H1 (cell line): Measurements from ENCODE around the gene LIN37. TPM values are rescaled to one million over a fixed set of nuclear protein-coding genes. Genes with fewer than 3 reads are reported as not detected.

Experiments
- CBX5 ChIP-seq: fragments of 300-800, 300-1000 bp; sonication (generic); IDR thresholded peaks from 2 replicates; pipeline ENCODE4 v1.7.1; 2016; ENCODE audit warnings: antibody characterized with exemption, low read length, low read depth
- EZH2 ChIP-seq: fragments of 200-600 bp; sonication (generic); IDR thresholded peaks from 2 replicates; pipeline ENCODE4 v1.7.1; 2012; ENCODE audit warnings: low read depth, mild to moderate bottlenecking, moderate library complexity, low read length, inconsistent platforms; ENCODE audit not compliant: severe bottlenecking
- POLR2AphosphoS5 ChIP-seq: IDR thresholded peaks from 2 replicates; pipeline ENCODE4 v1.6.1; 2011; ENCODE audit warnings: low read depth, low read length
- TCF12 ChIP-seq: IDR thresholded peaks from 2 replicates; pipeline ENCODE4 v1.6.1; 2011; ENCODE audit warnings: low read depth, mild to moderate bottlenecking, low read length
- polyA plus RNA-seq, 7 experiments: library from polyadenylated mRNA; depleted of rRNA in 3 of 7; stranded (reverse) in 5 of 7; unstranded in 2 of 7; fragments of >200 nt in 5 of 7; fragments of 200-250 nt in 2 of 7; gene quantifications; 1 replicate in 5 of 7; 2 replicates in 1 of 7; 4 replicates in 1 of 7; pipeline versions ENCODE4 v1.2.1 to v1.2.3, GENCODE V29; 2011 to 2013; ENCODE audit warnings: missing spikeins in 2 of 7, mixed read lengths in 2 of 7
- total RNA-seq: library from RNA; stranded (reverse); fragmentation: NEBNext Ultra II Directional; extraction: Animal tissue kit (Norgen Biotek cat#: 25700); gene quantifications from 2 replicates; pipeline ENCODE4 v1.2.1, GENCODE V29; 2021
- TF ChIP-seq, protein P1 (sequence below): fragments of 300-600 bp; sonication (generic); IDR thresholded peaks from 2 replicates; pipeline ENCODE4 v1.7.1; 2012; ENCODE audit warnings: low read length, moderate library complexity, mild to moderate bottlenecking, inconsistent platforms; ENCODE audit not compliant: insufficient replicate concordance

Gene LIN37
- total and polyA plus RNA-seq, 2 of the 8 experiments (the other 6 are each of a cell fraction or from before 2014, with no cell fraction given): 3.8 to 9.8 TPM

DNA sequence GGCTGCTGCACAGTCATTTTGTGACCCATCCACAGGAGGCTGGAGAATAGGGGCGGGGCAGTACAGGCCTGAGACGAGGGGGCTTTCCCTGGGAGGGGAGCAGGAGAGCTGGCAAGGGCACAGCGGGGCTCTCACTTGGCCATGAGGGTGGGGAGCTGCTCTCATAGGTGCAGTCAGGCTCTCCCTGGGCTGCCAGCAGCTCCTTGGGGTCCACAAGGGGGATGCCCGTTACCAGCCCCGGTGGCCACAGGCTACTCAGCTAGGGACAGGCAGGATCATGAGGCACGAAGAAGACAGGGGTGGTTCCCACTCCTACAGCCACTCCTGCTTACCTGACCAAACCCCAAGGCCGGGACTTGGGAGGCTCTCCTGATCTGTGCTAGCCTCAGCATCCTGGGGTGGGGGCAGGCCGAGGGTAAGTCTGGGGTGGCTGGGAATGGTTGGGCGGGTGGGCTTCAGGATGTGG lies 43.5 kb downstream of the LIN37 start (continued):
- TF ChIP-seq, protein P1, sequence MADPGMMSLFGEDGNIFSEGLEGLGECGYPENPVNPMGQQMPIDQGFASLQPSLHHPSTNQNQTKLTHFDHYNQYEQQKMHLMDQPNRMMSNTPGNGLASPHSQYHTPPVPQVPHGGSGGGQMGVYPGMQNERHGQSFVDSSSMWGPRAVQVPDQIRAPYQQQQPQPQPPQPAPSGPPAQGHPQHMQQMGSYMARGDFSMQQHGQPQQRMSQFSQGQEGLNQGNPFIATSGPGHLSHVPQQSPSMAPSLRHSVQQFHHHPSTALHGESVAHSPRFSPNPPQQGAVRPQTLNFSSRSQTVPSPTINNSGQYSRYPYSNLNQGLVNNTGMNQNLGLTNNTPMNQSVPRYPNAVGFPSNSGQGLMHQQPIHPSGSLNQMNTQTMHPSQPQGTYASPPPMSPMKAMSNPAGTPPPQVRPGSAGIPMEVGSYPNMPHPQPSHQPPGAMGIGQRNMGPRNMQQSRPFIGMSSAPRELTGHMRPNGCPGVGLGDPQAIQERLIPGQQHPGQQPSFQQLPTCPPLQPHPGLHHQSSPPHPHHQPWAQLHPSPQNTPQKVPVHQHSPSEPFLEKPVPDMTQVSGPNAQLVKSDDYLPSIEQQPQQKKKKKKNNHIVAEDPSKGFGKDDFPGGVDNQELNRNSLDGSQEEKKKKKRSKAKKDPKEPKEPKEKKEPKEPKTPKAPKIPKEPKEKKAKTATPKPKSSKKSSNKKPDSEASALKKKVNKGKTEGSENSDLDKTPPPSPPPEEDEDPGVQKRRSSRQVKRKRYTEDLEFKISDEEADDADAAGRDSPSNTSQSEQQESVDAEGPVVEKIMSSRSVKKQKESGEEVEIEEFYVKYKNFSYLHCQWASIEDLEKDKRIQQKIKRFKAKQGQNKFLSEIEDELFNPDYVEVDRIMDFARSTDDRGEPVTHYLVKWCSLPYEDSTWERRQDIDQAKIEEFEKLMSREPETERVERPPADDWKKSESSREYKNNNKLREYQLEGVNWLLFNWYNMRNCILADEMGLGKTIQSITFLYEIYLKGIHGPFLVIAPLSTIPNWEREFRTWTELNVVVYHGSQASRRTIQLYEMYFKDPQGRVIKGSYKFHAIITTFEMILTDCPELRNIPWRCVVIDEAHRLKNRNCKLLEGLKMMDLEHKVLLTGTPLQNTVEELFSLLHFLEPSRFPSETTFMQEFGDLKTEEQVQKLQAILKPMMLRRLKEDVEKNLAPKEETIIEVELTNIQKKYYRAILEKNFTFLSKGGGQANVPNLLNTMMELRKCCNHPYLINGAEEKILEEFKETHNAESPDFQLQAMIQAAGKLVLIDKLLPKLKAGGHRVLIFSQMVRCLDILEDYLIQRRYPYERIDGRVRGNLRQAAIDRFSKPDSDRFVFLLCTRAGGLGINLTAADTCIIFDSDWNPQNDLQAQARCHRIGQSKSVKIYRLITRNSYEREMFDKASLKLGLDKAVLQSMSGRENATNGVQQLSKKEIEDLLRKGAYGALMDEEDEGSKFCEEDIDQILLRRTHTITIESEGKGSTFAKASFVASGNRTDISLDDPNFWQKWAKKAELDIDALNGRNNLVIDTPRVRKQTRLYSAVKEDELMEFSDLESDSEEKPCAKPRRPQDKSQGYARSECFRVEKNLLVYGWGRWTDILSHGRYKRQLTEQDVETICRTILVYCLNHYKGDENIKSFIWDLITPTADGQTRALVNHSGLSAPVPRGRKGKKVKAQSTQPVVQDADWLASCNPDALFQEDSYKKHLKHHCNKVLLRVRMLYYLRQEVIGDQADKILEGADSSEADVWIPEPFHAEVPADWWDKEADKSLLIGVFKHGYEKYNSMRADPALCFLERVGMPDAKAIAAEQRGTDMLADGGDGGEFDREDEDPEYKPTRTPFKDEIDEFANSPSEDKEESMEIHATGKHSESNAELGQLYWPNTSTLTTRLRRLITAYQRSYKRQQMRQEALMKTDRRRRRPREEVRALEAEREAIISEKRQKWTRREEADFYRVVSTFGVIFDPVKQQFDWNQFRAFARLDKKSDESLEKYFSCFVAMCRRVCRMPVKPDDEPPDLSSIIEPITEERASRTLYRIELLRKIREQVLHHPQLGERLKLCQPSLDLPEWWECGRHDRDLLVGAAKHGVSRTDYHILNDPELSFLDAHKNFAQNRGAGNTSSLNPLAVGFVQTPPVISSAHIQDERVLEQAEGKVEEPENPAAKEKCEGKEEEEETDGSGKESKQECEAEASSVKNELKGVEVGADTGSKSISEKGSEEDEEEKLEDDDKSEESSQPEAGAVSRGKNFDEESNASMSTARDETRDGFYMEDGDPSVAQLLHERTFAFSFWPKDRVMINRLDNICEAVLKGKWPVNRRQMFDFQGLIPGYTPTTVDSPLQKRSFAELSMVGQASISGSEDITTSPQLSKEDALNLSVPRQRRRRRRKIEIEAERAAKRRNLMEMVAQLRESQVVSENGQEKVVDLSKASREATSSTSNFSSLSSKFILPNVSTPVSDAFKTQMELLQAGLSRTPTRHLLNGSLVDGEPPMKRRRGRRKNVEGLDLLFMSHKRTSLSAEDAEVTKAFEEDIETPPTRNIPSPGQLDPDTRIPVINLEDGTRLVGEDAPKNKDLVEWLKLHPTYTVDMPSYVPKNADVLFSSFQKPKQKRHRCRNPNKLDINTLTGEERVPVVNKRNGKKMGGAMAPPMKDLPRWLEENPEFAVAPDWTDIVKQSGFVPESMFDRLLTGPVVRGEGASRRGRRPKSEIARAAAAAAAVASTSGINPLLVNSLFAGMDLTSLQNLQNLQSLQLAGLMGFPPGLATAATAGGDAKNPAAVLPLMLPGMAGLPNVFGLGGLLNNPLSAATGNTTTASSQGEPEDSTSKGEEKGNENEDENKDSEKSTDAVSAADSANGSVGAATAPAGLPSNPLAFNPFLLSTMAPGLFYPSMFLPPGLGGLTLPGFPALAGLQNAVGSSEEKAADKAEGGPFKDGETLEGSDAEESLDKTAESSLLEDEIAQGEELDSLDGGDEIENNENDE: no peak
- no peak for TF ChIP-seq TCF12
- no peak for TF ChIP-seq EZH2
- no peak for TF ChIP-seq CBX5
- TF ChIP-seq POLR2AphosphoS5: no peak
